Fibroblast of skin of left biceps (primary cell): ENCODE measurements around the gene SNAI3.

Experiments
- DNase-seq, 2 experiments: peaks; one replicate each; pipeline ENCODE4 v3.0.0-alpha.2; 2013; ENCODE audit warnings: low read depth in 2 of 2

Gene SNAI3

DNA sequence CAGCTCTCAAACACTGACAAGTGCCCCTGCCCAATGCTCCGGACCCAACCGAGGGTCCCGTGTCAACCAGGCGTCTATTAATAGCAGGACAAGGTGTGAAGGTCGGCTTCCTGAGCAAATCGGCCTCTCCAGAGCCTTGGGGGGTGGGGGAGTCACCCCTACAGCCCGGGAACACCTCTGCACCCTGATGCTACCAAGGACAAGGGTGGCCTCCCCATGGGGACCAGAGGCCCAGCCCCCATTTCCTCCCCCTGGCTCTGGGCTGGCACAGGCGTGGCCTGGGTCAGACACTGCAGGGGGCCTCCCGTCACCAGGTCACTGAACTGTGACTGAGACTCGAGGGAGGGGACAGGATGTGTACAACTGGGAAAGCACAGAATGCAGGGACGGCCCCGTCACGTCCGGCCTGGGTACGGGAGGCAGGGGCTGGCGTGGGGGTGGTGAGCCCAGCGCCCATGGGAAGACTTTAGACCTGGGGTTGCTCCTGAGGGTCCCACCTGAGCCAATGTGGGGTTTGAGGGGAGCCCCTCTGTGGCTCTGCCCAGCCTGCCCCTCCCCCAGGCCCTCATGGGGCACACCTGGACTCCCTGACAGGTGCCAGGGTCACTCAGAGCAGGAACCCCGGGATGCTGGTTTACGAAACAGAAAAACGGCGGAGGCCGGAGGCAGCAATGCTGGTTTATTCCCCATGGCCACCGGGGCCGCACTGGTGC lies 34.9 kb downstream of the SNAI3 start:
- no peak for DNase-seq

DNA sequence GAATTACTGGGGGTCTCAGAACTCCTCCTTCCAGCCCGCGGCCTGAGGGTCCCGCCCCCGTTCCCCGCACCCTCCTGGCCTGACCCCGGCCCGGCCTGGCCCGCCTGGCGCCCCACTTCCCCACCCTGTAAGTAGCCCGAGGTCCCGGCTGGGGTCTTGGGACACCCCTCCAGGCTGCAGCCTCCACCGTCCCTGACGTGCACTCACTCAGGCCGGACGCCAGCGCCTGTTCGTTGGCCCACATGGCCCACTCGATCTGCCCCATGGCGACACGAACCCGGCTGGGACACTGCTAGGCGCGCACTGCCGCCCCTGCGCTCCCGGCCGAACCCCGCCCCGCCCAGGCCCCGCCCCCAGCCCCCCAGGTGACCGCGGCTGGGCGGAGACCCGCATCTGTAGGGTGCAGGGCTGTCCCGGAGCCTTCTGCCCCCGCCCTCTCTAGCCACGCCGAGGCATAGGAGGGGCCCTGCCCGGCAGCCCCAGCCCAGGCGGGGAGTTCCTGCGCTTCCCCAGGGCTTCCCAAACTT lies 35.5 kb downstream of the SNAI3 start, which contains the start of gene CYBA:
TSS of gene CYBA (minus strand) at position 305 of the 527 bp plus-strand sequence. CDS start at position 265, 40 bp downstream.
- peak in 1 of 2 experiments; percentile 13 for DNase-seq

DNA sequence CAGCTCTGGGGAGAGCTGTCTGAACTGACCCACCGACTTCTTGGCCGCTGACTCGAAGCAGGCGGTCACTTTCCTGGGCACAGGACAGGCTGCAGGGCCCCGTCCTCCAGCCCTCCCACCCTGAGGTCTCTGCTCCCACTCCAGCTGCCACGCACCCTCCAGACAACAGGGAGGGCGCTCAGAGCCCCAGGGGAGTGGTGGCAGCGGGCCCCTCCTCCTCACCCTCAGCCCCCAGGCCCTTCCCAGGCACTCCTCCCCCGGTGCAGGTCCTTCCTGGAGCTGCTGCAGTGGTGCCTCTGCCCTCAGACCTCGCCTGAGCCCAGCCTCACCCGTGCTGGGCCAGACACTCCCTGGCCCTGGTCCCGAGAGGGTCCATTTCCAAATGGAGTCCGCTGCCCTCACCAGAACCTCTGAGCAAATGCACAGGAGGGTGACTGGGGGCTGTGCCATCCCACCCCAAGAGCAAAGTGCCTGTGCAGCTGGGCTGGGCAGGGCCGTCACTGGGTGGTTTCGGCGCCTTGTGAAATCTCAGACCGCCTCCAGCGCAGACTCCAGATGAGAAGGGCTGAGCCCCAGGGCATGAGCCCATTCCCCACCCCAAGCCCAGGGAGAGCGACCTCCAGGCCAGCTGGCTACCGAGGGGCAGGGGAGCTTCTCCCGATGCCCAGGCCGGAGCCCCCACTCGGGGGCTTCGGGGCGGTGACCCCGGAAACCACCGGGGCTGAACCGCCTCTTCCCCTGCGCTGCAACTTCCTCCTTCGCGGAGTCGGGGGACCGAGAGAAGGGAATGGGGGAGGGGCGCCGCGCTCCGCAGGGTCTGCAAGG lies 36.2 kb downstream of the SNAI3 start:
- DNase-seq = no peak

DNA sequence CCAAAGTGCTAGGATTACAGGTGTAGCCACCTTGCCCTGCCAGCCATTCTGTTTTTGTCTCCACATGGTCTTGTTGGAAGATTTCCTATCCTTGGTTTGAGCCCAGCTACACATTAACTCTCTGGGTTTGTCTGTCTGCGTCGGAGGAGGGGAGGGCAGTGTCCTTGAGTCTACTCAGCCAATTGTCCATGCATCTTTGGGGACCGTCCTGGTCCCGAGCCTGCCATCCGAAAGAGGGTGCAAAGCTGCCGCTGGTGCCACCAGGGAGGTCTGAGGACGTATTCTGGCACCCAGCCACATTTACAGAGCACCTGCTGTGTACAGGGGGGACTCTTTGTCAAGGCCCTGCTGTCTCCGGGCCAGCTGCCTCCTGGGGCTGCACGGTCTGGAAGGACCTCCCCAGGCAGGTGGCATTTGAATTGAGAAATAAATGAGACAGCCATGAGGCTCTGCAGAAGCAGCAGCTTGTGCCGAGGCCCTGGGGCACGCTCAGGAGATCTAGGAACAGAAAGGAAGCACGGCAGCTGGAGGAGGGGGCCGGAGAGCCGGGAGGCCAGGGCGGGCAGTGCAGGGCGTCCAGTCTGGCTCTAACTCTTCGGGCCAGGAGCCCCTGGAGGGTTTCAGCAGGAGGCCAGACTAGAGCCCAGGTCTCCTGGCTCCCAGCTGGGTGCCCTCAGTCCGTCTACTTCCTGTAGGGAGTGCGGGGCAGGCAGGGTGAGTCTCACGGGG lies 36.9 kb downstream of the SNAI3 start:
- DNase-seq = no peak

DNA sequence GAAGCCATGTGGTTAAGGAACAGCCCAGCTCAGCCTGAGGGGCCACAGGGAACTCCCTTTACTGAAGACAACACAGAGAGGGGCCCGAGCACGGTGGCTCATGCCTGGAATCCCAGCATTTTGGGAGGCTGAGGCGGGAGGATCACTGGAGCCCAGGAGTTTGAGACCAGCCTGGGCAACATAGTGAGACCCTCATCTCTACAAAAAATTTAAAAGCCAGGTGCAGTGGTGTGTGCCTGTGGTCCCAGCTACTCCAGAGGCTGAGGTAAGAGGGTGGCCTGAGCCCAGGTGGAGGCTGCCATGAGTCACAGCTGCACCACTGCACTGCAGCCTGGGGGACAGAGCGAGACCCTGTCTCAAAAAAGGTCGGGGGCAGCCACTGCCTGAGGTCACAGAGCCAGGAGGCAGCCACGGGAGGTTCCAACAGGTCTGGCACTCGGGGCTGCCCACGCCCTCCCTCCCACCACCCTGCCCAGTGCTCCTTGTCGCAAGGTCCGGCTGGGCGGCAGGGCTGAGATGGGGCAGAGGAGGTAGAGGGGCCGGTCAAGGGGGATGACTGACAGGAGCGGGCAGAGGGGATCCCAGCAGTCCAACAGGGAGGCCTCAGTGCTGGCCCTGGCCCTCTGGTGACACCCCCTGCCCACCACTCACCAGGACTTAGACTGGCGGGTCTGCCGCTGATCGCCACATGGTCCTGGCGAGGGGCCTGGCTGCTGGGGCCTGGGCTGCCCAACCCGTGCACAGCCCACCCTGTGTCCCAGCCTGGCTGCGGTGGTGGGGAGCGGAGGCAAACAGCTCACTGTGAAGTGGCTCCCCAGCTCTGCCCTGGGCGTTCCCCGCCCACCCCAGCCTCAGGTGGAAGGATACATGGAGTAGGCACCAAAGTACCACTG lies 38.9 kb downstream of the SNAI3 start:
- DNase-seq = no peak

DNA sequence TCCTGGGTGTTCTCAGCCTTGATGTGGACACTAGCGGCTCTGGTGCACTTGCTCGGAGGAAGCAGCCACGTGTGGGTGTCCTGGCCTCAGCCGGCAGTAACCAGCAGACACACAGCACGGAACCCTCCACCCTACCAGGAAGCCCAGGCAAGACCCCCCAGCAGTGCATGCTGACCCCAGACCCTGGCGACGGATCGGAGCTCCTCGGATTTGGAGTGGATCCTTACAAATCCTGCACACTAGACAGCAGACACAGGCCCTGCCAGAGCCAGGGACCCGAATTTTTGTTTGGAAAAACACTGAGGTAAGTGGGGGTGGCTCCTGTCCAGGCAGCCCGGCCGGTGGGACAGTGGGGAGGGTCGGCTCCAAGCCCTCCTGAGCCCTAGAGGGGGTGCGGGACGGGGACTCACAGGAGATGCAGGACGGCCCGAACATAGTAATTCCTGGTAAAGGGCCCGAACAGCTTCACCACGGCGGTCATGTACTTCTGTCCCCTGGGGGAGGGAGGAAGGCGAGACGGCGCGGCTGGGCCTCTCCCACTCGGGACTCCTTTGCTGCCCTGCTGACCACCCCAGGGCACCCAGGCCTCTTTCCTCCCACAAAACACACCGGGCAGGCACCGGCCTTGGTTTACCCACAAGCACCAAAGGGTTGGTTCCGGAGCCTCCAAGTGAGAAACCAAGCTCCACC lies 39.8 kb downstream of the SNAI3 start:
- no peak for DNase-seq

DNA sequence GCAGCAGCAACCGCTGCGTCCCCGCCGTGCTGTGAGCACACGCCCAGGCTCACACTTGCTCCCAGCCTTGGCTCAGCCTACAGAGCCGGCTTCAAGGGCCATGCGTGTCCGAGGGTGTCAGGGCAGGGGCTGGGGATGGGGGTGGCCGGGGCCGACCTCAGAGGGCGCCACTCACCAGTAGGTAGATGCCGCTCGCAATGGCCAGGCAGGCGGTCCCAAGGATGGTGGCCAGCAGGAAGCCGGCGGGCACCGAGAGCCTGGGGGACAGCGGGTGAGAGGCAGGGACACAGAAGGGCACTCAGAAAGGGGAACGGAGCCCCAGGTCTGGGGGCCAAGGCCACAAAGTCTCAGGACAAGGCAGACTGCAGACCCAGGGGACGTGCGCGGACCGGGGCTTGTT lies 40.4 kb downstream of the SNAI3 start:
- DNase-seq = no peak

DNA sequence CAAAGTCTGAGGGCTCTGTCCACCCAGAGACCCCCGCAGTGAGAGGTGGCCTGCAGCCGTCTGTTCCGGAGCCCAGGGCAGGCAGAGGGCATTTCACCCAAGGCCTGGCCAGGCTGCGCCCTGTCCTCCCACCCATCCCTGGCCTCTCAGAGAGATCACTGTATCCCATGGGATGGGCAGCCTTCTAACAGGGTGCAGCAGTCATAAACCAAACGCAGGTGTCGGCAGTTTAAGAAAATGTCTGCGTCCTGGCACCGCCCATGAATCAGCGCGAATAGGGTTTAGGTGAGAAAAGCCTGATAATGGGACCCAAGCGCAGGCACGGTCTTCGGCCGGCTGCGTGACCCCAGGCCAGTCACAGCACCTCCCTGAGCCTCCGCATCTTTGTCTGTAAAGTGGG lies 40.9 kb downstream of the SNAI3 start:
- no peak for DNase-seq

DNA sequence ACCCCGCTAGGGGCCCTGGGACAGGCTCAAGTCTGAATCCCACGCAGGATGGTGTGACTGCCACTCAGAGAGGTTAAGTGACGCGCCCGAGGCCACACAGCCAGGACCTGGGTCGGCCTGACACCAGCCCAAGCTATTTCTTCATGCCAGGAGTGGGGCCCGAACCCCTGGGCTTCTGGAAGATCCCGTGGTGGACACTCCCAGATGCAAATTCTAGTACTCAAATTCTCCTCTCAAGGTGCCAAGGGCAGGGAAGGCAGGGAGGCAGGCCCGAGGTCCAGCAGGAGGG lies 42.7 kb downstream of the SNAI3 start:
- no peak for DNase-seq

DNA sequence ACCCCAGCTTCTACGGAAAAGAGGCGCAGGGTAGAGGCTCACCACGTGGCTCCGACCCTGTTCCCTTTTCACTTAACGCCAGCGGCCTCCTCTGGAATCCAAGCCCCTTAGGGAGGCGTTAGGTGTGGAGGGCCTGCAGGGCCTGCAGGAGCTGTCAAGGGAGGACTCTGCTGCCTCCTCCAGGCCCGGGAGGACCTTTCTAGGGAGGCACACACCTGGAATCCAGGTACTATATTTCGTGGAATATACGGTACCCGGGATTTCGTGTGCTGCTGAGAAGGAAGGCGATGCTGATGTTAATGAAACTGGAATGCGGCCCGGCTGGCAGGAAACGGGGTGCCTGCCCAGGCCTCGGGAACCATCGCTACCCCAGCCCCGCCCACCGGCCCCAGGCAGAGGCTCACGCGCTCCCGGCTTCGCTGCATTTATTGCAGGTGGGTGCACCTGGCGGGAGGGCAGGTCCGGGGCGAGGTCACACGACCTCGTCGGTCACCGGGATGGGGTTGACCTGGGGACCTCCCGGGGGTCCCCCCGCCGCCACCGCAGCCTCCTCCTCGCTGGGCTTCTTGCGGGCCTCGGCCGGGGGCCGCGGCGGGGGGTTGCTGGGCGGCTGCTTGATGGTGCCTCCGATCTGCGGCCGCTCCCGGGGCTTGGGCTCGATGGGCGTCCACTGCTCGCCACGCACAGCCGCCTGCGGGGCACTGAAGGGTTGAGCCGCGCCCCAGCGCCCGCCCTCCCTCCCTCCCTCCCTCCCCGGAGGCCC lies 43.2 kb downstream of the SNAI3 start:
- no peak for DNase-seq

DNA sequence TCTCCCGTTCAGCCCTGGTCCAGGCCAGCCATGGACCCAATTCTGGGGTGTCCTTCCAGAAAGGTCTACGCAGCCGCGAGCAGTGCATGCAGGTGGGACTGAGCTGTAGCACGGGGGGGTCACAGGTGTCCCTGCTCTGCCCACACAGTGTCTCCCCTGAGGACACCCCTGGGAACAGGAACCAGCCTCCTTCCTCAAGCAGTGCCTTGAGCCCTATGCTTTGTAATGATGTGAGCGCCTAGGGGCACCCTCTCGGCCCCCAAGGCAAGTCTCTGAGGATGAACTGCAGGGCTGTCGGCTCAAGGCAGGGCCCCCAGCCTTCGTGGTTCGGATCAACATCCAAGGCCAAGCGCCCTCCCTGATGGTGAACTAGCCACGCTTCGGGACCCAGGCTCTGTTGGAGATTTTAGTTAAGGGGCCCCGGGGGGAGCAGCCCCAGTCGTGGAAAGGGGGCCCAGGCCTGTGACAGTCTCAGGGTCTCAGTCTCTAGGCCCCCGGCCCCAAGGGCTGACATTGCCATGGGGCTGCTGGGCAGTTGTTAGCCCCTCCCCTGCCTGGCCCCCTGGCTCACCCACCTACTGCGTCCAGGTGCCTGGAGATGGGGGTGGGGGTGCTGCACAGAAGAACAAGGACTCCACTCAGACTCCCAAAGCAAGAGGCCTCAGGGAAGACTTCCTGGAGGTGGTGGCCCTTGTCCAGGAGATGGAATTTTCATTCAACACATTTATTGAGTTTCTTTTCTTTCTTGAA lies 45.6 kb downstream of the SNAI3 start:
- DNase-seq = no peak

DNA sequence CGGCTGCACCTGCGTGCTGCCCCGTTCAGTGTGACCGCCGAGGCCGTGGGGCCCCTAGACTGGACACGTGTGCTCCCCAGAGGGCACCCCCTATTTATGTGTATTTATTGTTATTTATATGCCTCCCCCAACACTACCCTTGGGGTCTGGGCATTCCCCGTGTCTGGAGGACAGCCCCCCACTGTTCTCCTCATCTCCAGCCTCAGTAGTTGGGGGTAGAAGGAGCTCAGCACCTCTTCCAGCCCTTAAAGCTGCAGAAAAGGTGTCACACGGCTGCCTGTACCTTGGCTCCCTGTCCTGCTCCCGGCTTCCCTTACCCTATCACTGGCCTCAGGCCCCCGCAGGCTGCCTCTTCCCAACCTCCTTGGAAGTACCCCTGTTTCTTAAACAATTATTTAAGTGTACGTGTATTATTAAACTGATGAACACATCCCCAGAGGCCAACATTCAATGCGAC lies 46.2 kb downstream of the SNAI3 start:
- no peak for DNase-seq

DNA sequence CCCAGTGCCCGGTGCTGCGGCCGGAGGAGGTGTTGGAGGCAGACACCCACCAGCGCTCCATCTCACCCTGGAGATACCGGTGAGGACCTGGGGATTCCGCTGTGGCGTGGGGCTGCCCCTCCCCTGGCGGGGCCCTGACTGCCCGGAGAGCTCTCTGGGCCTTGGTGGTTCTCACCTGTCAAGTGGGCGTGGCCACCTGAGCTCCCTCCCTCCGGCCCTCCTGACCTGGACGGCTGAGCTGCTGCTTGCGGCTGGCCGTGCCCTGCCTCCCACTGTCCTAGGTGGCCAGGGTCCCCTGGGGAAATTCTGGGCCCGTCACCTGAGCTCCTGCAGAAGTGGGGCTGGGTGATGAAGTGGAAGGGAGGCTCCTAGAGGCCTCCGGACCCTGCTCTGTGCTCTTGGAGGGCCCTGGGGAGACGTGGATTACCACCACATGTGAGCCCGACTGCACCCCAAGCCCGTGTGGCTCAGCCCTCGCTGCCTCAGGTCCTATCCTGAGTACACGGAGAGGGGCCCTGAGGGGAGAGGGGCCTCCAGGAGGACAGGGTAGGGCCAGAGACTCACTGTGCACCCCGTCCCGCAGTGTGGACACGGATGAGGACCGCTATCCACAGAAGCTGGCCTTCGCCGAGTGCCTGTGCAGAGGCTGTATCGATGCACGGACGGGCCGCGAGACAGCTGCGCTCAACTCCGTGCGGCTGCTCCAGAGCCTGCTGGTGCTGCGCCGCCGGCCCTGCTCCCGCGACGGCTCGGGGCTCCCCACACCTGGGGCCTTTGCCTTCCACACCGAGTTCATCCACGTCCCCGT lies 46.9 kb downstream of the SNAI3 start:
- no peak for DNase-seq

DNA sequence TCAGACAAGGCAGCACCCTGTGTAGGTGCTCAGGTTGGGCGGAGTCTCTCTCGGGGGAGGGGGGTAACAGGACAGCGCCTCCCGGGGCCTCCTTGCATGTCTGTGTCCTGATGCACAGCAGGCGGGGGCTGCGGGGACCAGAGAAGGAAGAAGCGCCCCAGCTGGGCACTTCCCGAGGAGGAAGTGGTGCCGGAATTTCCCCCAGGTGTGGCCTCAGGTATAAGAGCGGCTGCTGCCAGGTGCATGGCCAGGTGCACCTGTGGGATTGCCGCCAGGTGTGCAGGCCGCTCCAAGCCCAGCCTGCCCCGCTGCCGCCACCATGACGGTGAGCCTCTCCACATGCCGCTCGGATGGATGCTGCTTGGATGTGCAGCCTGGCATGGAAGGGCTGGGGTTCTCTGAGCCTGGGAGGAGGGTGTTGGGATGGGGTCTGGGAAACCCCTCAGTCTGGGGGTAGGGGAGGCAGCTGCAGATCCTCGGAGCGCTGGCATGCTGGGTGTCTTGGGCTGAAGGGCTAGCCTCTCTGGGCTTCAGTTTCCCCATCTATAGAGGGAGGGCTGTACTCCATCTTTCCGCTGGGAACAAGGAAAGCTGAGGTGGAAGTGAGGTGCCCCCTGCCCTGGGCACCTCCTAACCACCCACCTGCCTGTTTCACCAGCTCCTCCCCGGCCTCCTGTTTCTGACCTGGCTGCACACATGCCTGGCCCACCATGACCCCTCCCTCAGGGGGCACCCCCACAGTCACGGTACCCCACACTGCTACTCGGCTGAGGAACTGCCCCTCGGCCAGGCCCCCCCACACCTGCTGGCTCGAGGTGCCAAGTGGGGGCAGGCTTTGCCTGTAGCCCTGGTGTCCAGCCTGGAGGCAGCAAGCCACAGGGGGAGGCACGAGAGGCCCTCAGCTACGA lies 47.7 kb downstream of the SNAI3 start, which contains the start of gene IL17C:
TSS of gene IL17C (plus strand) at position 250 of the 908 bp plus-strand sequence. CDS start at position 320, 70 bp downstream.
- DNase-seq = no peak

DNA sequence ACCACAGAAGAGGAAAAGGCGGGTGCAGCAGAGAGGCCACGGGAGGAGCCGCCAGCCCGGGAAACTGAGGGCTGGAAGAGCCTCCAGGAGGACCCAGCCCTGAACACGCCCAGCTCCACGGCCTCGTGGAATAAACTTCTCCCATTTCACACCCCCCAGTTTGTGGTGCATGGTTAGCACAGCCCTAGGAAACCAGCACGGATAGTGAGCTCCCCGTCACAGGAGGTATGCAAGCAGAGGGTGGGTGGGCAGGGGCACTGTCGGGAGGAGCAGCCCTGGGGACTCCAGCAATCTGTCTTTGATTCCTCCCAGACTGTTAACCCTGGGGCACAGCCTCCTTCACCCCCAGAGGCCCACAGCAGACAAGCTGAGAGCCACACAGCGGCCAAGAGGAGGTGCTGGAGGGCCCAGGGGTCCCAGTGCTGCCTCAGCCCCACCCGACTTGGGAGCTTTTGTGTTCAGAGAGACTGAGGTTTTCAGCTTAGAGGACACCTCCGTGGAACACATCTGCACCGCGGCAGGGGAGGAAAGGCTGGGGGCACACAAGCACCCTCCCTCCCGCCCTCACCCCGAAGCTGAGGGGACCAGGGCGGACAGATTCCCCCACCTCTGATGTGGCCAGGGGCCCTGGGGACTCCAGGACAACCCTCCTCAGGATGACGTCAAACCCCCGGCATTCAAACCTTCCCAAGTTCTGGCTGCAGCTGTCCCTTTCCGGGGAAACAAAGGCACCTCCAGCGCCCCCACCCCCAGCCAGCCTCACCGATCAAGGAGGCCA lies 49.6 kb downstream of the SNAI3 start:
- DNase-seq = no peak

DNA sequence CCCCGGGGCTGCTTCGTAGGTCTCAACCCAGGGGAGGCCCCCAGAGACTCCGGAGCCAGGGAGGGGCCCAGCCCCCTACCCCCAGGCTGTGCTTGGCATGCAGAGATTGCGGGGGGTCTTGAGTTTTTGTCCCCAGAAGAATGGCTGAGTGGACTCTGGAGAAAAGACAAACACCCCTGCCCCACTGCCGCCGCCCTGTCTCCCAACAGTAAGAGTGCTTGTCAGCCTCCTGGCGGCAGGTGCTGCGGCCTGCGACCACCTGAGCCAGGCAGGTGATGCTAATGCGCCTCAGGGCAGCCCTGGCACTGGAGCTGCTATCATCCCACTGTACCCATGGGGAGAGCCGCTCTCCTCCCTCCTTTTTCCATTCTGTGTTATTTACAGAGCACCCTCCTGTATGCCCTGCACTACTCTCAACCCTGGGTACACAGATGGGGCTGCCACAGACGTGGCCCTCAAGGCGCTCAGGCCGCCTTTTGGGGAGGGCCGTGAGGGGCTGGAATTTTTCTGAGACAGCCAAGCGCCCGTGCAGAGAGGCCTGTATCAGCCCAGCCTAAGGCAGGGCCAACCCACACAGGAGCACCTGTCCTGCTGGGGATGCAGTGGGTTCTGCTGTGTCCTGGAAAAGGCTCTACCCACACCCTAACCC lies 50.5 kb downstream of the SNAI3 start:
- DNase-seq = no peak
